Measurements from ENCODE around the gene ERO1B. TPM values are rescaled to one million over a fixed set of nuclear protein-coding genes. Genes with fewer than 3 reads are reported as not detected.
"Not testable (repeated sequence)": the region's sequence is repeated elsewhere in the genome, so short reads cannot be mapped to it uniquely, and the experiment has no call there.

ERO1B gene
- 2.8 TPM for polyA plus RNA-seq

- H3K36me3 Mint-ChIP-seq, result peaks cover 3% of the 10 kb centered on the region
- H3K9me3 Mint-ChIP-seq, result no peaks in the 10 kb centered on the region
- H3K4me1 Mint-ChIP-seq, result peaks cover 22 to 44% (median 39%) of the 10 kb centered on the region in 3 donors
- H3K4me3 Mint-ChIP-seq, result peak within 1 kb of the TSS; percentile 72 to 99 (median 94)
- peak within 1 kb of the TSS; percentile 71 to 91 (median 74) for H3K27ac Mint-ChIP-seq
- no peaks in the 10 kb centered on the region for H3K27me3 Mint-ChIP-seq
Observed at GRCh38 chr1:236281654-236282424, at the start of gene ERO1B. Gene ERO1B, minus strand, starts transcription at chr1:236281958. Its CDS starts 175 bp downstream, at chr1:236281783.

- not testable (repeated sequence) for H3K27me3 Mint-ChIP-seq, H3K9me3 Mint-ChIP-seq, H3K4me3 Mint-ChIP-seq, H3K36me3 Mint-ChIP-seq, H3K4me1 Mint-ChIP-seq, H3K27ac Mint-ChIP-seq
Observed at GRCh38 chr1:236331412-236331811, 49.7 kb upstream of the ERO1B start.

GRCh38 chr1:236326432-236326831, 44.7 kb upstream of the ERO1B start:
- H3K27ac Mint-ChIP-seq, result no peak overlapping the region
- peaks cover 1% of the 10 kb centered on the region for H3K27me3 Mint-ChIP-seq

GRCh38 chr1:236325567-236325966, 43.8 kb upstream of the ERO1B start:
- H3K36me3 Mint-ChIP-seq, result peaks cover 5% of the 10 kb centered on the region
- H3K4me1 Mint-ChIP-seq, result no peaks in the 10 kb centered on the region
- peaks cover 6 to 34% (median 14%) of the 10 kb centered on the region in 3 donors for H3K9me3 Mint-ChIP-seq
- H3K27ac Mint-ChIP-seq, result no peak overlapping the region
- H3K4me3 Mint-ChIP-seq, result no peak overlapping the region
- peaks cover 1% of the 10 kb centered on the region for H3K27me3 Mint-ChIP-seq

More at GRCh38 chr1:236326432-236326831, 44.7 kb upstream of the ERO1B start:
- H3K9me3 Mint-ChIP-seq, result peaks cover 5 to 26% (median 10%) of the 10 kb centered on the region in 3 donors
- no peak overlapping the region for H3K4me3 Mint-ChIP-seq
- H3K4me1 Mint-ChIP-seq, result no peaks in the 10 kb centered on the region
- peaks cover 5% of the 10 kb centered on the region for H3K36me3 Mint-ChIP-seq

- Mint-ChIP-seq H3K9me3 (peaks cover 6 to 34% (median 14%) of the 10 kb centered on the region in 3 donors), H3K27ac (no peak overlapping the region), H3K4me3 (no peak overlapping the region), H3K27me3 (peaks cover 1% of the 10 kb centered on the region), H3K4me1 (no peaks in the 10 kb centered on the region), H3K36me3 (peaks cover 5% of the 10 kb centered on the region)
Observed at GRCh38 chr1:236323819-236324411, 42.2 kb upstream of the ERO1B start.

GRCh38 chr1:236322566-236323409, 41.0 kb upstream of the ERO1B start:
- Mint-ChIP-seq H3K36me3 (peaks cover 5% of the 10 kb centered on the region), H3K27ac (no peak overlapping the region), H3K27me3 (peaks cover 1% of the 10 kb centered on the region), H3K4me3 (peak overlapping the region in 1 of 4 donors; percentile 30), H3K4me1 (no peaks in the 10 kb centered on the region), H3K9me3 (peaks cover 6 to 34% (median 14%) of the 10 kb centered on the region in 3 donors)

GRCh38 chr1:236321101-236321500, 39.3 kb upstream of the ERO1B start:
- peaks cover 6 to 34% (median 14%) of the 10 kb centered on the region in 3 donors for H3K9me3 Mint-ChIP-seq
- peaks cover 5% of the 10 kb centered on the region for H3K36me3 Mint-ChIP-seq
- H3K4me3 Mint-ChIP-seq, result no peak overlapping the region
- peaks cover 1% of the 10 kb centered on the region for H3K27me3 Mint-ChIP-seq
- H3K27ac Mint-ChIP-seq, result no peak overlapping the region
- no peaks in the 10 kb centered on the region for H3K4me1 Mint-ChIP-seq

- Mint-ChIP-seq H3K27me3 (peaks cover 1% of the 10 kb centered on the region), H3K9me3 (peaks cover 6 to 34% (median 14%) of the 10 kb centered on the region in 3 donors), H3K36me3 (peaks cover 5% of the 10 kb centered on the region), H3K4me1 (no peaks in the 10 kb centered on the region), H3K27ac (no peak overlapping the region), H3K4me3 (no peak overlapping the region)
Observed at GRCh38 chr1:236320671-236321070, 38.9 kb upstream of the ERO1B start.

GRCh38 chr1:236320214-236320613, 38.5 kb upstream of the ERO1B start:
- Mint-ChIP-seq H3K27ac (no peak overlapping the region), H3K4me1 (no peaks in the 10 kb centered on the region), H3K9me3 (peaks cover 6 to 34% (median 14%) of the 10 kb centered on the region in 3 donors), H3K4me3 (no peak overlapping the region), H3K36me3 (peaks cover 5% of the 10 kb centered on the region), H3K27me3 (peaks cover 1% of the 10 kb centered on the region)

- Mint-ChIP-seq H3K4me3 (no peak overlapping the region), H3K9me3 (peaks cover under 1 to 8% (median 4%) of the 10 kb centered on the region in 3 donors), H3K36me3 (no peaks in the 10 kb centered on the region), H3K4me1 (no peaks in the 10 kb centered on the region), H3K27ac (no peak overlapping the region), H3K27me3 (peaks cover 6% of the 10 kb centered on the region)
Observed at GRCh38 chr1:236316437-236316836, 34.7 kb upstream of the ERO1B start.

GRCh38 chr1:236315518-236315917, 33.8 kb upstream of the ERO1B start:
- Mint-ChIP-seq H3K9me3 (no peaks in the 10 kb centered on the region), H3K27ac (no peak overlapping the region), H3K36me3 (no peaks in the 10 kb centered on the region), H3K4me1 (no peaks in the 10 kb centered on the region), H3K4me3 (no peak overlapping the region), H3K27me3 (peaks cover 6% of the 10 kb centered on the region)

GRCh38 chr1:236315092-236315491, 33.3 kb upstream of the ERO1B start:
- no peaks in the 10 kb centered on the region for H3K4me1 Mint-ChIP-seq

GRCh38 chr1:236314050-236314449, 32.3 kb upstream of the ERO1B start:
- not testable (repeated sequence) for H3K27ac Mint-ChIP-seq, H3K9me3 Mint-ChIP-seq, H3K4me1 Mint-ChIP-seq, H3K36me3 Mint-ChIP-seq, H3K4me3 Mint-ChIP-seq, H3K27me3 Mint-ChIP-seq

More at GRCh38 chr1:236315092-236315491, 33.3 kb upstream of the ERO1B start:
- Mint-ChIP-seq H3K27ac (no peak overlapping the region), H3K27me3 (peaks cover 6% of the 10 kb centered on the region), H3K36me3 (no peaks in the 10 kb centered on the region), H3K4me3 (no peak overlapping the region), H3K9me3 (no peaks in the 10 kb centered on the region)

GRCh38 chr1:236313427-236313826, 31.7 kb upstream of the ERO1B start:
- Mint-ChIP-seq H3K4me1 (no peaks in the 10 kb centered on the region), H3K9me3 (no peaks in the 10 kb centered on the region), H3K27ac (no peak overlapping the region), H3K36me3 (no peaks in the 10 kb centered on the region), H3K27me3 (peaks cover 6% of the 10 kb centered on the region), H3K4me3 (no peak overlapping the region)

- no peaks in the 10 kb centered on the region for H3K9me3 Mint-ChIP-seq
Observed at GRCh38 chr1:236311040-236311439, 29.3 kb upstream of the ERO1B start.

More at GRCh38 chr1:236311040-236311439, 29.3 kb upstream of the ERO1B start:
- peaks cover 6% of the 10 kb centered on the region for H3K27me3 Mint-ChIP-seq
- no peaks in the 10 kb centered on the region for H3K4me1 Mint-ChIP-seq
- H3K4me3 Mint-ChIP-seq, result no peak overlapping the region
- no peaks in the 10 kb centered on the region for H3K36me3 Mint-ChIP-seq
- no peak overlapping the region for H3K27ac Mint-ChIP-seq
